H1 (cell line): ENCODE data around the gene CCDC137. TPM values are rescaled to one million over a fixed set of nuclear protein-coding genes. Genes with fewer than 3 reads are reported as not detected.

ENCODE experiments used
- CTCF ChIA-PET: fragments of 300-600 bp; sonication (Branson Sonifier 250); formaldehyde crosslinking; loops from one replicate; lab custom pipeline; 2021; ENCODE audit not compliant: partially characterized antibody; lab: Charles Lee
- POLR2A ChIA-PET: fragments of 300-600 bp; sonication (Branson Sonifier 250); formaldehyde crosslinking; loops from one replicate; lab custom pipeline; 2021; ENCODE audit warnings: inconsistent platforms; ENCODE audit not compliant: partially characterized antibody; lab: Charles Lee
- DNase-seq, 2 experiments: peaks; one replicate each; pipeline versions ENCODE4 v3.0.0 to v3.0.0-alpha.2; 2010 to 2022; ENCODE audit warnings: low spot score in 2 of 2, low read depth in 1 of 2, mixed read lengths in 1 of 2
- FAIRE-seq: peaks from 2 replicates; lab custom pipeline; 2011; peaks lifted over from hg19 to GRCh38; lab: Jason Lieb, UNC
- H2AFZ ChIP-seq: 2 replicates; pipeline ENCODE4 v1.8.1; 2012; ENCODE audit warnings: low read length, inconsistent platforms
- H2AK5ac ChIP-seq: 2 replicates; pipeline ENCODE4 v1.6.1; 2013; ENCODE audit warnings: low read depth, low read length
- H2BK120ac ChIP-seq: replicated peaks from 2 replicates; pipeline ENCODE3; 2013; ENCODE audit warnings: low read depth, low read length, inconsistent platforms
- H2BK12ac ChIP-seq: 2 replicates; pipeline ENCODE4 v1.6.1; 2013; ENCODE audit warnings: low read depth, low read length
- H2BK15ac ChIP-seq: 2 replicates; pipeline ENCODE4 v1.6.1; 2013; ENCODE audit warnings: low read length
- H2BK20ac ChIP-seq: 2 replicates; pipeline ENCODE4 v1.6.1; 2013; ENCODE audit warnings: low read length
- H2BK5ac ChIP-seq: 2 replicates; pipeline ENCODE4 v1.6.1; 2013; ENCODE audit warnings: low read depth, low read length
- H3K14ac ChIP-seq: 2 replicates; pipeline ENCODE4 v1.6.1; 2013; ENCODE audit warnings: inconsistent platforms; ENCODE audit not compliant: insufficient read length
- H3K18ac ChIP-seq: 2 replicates; pipeline ENCODE4 v1.6.1; 2013; ENCODE audit warnings: low read length; ENCODE audit errors: extremely low read depth
- H3K23ac ChIP-seq: 2 replicates; pipeline ENCODE4 v1.6.1; 2013; ENCODE audit warnings: inconsistent platforms; ENCODE audit not compliant: insufficient read length
- H3K23me2 ChIP-seq: 2 replicates; pipeline ENCODE4 v1.6.1; 2013; ENCODE audit warnings: low read depth, low read length
- H3K27ac ChIP-seq: 2 replicates; pipeline ENCODE4 v1.6.1; 2011; ENCODE audit warnings: low read depth, low read length, inconsistent platforms
- H3K27me3 ChIP-seq, 4 experiments: replicated peaks in 1 of 4; 1 replicate in 1 of 4; 2 replicates in 3 of 4; pipeline versions ENCODE4 v1.6.1 to v1.8.1; 2011 to 2013; ENCODE audit warnings: low read length in 3 of 4, mild to moderate bottlenecking in 3 of 4, inconsistent platforms in 2 of 4, mixed read lengths in 2 of 4, moderate library complexity in 1 of 4; ENCODE audit not compliant: control insufficient read depth in 3 of 4, insufficient read depth in 3 of 4; ENCODE audit errors: extremely low read depth in 1 of 4
- H3K36me3 ChIP-seq, 4 experiments: 2 replicates each; pipeline versions ENCODE4 v1.6.1 to v1.8.1; 2011 to 2013; ENCODE audit warnings: mild to moderate bottlenecking in 4 of 4, low read length in 3 of 4, moderate library complexity in 2 of 4, control low read depth in 1 of 4, inconsistent platforms in 1 of 4; ENCODE audit not compliant: insufficient read depth in 4 of 4, control insufficient read depth in 2 of 4
- H3K4ac ChIP-seq: replicated peaks from 2 replicates; pipeline ENCODE3; 2013; ENCODE audit warnings: low read length, low read depth, mixed read lengths, inconsistent platforms; ENCODE audit not compliant: insufficient read length
- H3K4me1 ChIP-seq, 4 experiments: replicated peaks in 1 of 4; 1 replicate in 1 of 4; 2 replicates in 3 of 4; pipeline versions ENCODE4 v1.6.1 to v1.8.1; 2011 to 2013; ENCODE audit warnings: low read length in 3 of 4, inconsistent platforms in 2 of 4, mixed read lengths in 1 of 4; ENCODE audit not compliant: insufficient read depth in 4 of 4, control insufficient read depth in 3 of 4
- H3K4me2 ChIP-seq, 2 experiments: 2 replicates each; pipeline versions ENCODE4 v1.6.1 to v1.8.1; 2011 to 2013; ENCODE audit warnings: low read depth in 2 of 2, low read length in 2 of 2, control low read depth in 1 of 2, inconsistent platforms in 1 of 2, mild to moderate bottlenecking in 1 of 2; ENCODE audit not compliant: insufficient read depth in 1 of 2
- H3K4me3 ChIP-seq, 4 experiments: fragments of 200-600, 300-600 bp in 1 of 4; sonication (generic), shearing (Covaris generic), sonication (Bioruptor Twin) in 1 of 4; 2 replicates each; pipeline versions ENCODE4 v1.5.1 to v1.8.1; 2011 to 2016; ENCODE audit warnings: low read length in 4 of 4, low read depth in 3 of 4, control low read depth in 2 of 4, inconsistent platforms in 2 of 4, mild to moderate bottlenecking in 2 of 4, mixed read lengths in 1 of 4, moderate library complexity in 1 of 4; ENCODE audit not compliant: insufficient read depth in 2 of 4; ENCODE audit errors: extremely low read depth in 1 of 4
- H3K56ac ChIP-seq: replicated peaks from 2 replicates; pipeline ENCODE3; 2013; ENCODE audit warnings: low read depth, mild to moderate bottlenecking, mixed read lengths, low read length, inconsistent platforms; ENCODE audit not compliant: insufficient read length
- H3K79me1 ChIP-seq: 2 replicates; pipeline ENCODE4 v1.6.1; 2013; ENCODE audit warnings: low read depth, low read length, control low read depth
- H3K79me2 ChIP-seq, 2 experiments: 2 replicates each; pipeline versions ENCODE4 v1.6.1 to v1.8.1; 2012 to 2013; ENCODE audit warnings: low read length in 2 of 2, mild to moderate bottlenecking in 2 of 2, inconsistent platforms in 1 of 2; ENCODE audit not compliant: insufficient read depth in 2 of 2, control insufficient read depth in 1 of 2
- H3K9ac ChIP-seq, 4 experiments: replicated peaks in 1 of 4; 1 replicate in 1 of 4; 2 replicates in 3 of 4; pipeline versions ENCODE4 v1.6.1 to v1.8.1; 2011 to 2013; ENCODE audit warnings: low read depth in 3 of 4, low read length in 3 of 4, control low read depth in 2 of 4, mild to moderate bottlenecking in 2 of 4, moderate library complexity in 2 of 4, inconsistent platforms in 1 of 4; ENCODE audit errors: extremely low read depth in 1 of 4
- H3K9me3 ChIP-seq, 2 experiments: 2 replicates each; pipeline versions ENCODE4 v1.6.1 to v1.8.1; 2012 to 2013; ENCODE audit warnings: mild to moderate bottlenecking in 2 of 2, moderate library complexity in 2 of 2, control low read depth in 1 of 2, inconsistent platforms in 1 of 2, low read depth in 1 of 2, low read length in 1 of 2, mixed read lengths in 1 of 2; ENCODE audit not compliant: insufficient read depth in 2 of 2
- H4K20me1 ChIP-seq, 2 experiments: replicated peaks in 1 of 2; 2 replicates each; pipeline versions ENCODE3 to v1.8.1; 2011 to 2013; ENCODE audit warnings: inconsistent platforms in 2 of 2, low read length in 2 of 2, mild to moderate bottlenecking in 1 of 2; ENCODE audit not compliant: insufficient read depth in 2 of 2, control insufficient read depth in 1 of 2
- H4K5ac ChIP-seq: 2 replicates; pipeline ENCODE4 v1.6.1; 2013; ENCODE audit warnings: low read length, low read depth, mixed read lengths, inconsistent platforms; ENCODE audit not compliant: insufficient read length
- H4K8ac ChIP-seq: 2 replicates; pipeline ENCODE4 v1.8.0; 2013; ENCODE audit warnings: mild to moderate bottlenecking, moderate library complexity, low read length, inconsistent platforms; ENCODE audit not compliant: insufficient read depth; ENCODE audit errors: extremely low read depth
- H4K91ac ChIP-seq: replicated peaks from 2 replicates; pipeline ENCODE3; 2013; ENCODE audit warnings: low read length, mixed read lengths, inconsistent platforms; ENCODE audit not compliant: insufficient read length
- RAD21 ChIP-seq, 2 experiments: IDR thresholded peaks in 1 of 2; conservative IDR thresholded peaks in 1 of 2; 2 replicates each; pipeline ENCODE4 v1.6.1; 2011; ENCODE audit warnings: low read depth in 2 of 2, low read length in 2 of 2, improper control_type of control experiment in 1 of 2, inconsistent platforms in 1 of 2, mild to moderate bottlenecking in 1 of 2, moderate library complexity in 1 of 2
- TBP ChIP-seq: IDR thresholded peaks from 2 replicates; pipeline ENCODE4 v1.6.1; 2011; ENCODE audit warnings: low read depth, low read length, improper control_type of control experiment
- WGBS, 2 experiments: shearing (Covaris generic) in 1 of 2; methylation state at CpG; one replicate each; pipeline versions ENCODE4 v1.1.6 to v1.1.7; 2013 to 2015; ENCODE audit warnings: low lambda C conversion rate in 2 of 2, mixed read lengths in 2 of 2, inconsistent platforms in 1 of 2, low coverage in 1 of 2, missing lambda C conversion rate in 1 of 2; ENCODE audit not compliant: insufficient replicate concordance in 2 of 2, insufficient coverage in 1 of 2, insufficient read length in 1 of 2; ENCODE audit errors: extremely low coverage in 1 of 2, missing lambda C conversion rate in 1 of 2; 5-methylcytosine and 5-hydroxymethylcytosine counted together
- polyA plus RNA-seq, 7 experiments: library from polyadenylated mRNA; depleted of rRNA in 3 of 7; stranded (reverse) in 5 of 7; unstranded in 2 of 7; fragments of >200 nt in 5 of 7; fragments of 200-250 nt in 2 of 7; gene quantifications; 1 replicate in 5 of 7; 2 replicates in 1 of 7; 4 replicates in 1 of 7; pipeline versions ENCODE4 v1.2.1 to v1.2.3, GENCODE V29; 2011 to 2013; ENCODE audit warnings: missing spikeins in 2 of 7, mixed read lengths in 2 of 7
- total RNA-seq: library from RNA; stranded (reverse); fragmentation: NEBNext Ultra II Directional; extraction: Animal tissue kit (Norgen Biotek cat#: 25700); gene quantifications from 2 replicates; pipeline ENCODE4 v1.2.1, GENCODE V29; 2021
- TF ChIP-seq, protein P1 (sequence below), 3 experiments: IDR thresholded peaks; 1 replicate in 2 of 3; 2 replicates in 1 of 3; pipeline versions ENCODE4 v1.5.1 to v1.6.1; 2011; ENCODE audit warnings: low read length in 3 of 3, mild to moderate bottlenecking in 3 of 3, inconsistent platforms in 2 of 3, low read depth in 1 of 3, moderate library complexity in 1 of 3; ENCODE audit not compliant: insufficient read depth in 1 of 3; ENCODE audit errors: control extremely low read depth in 1 of 3

Gene CCDC137
- total and polyA plus RNA-seq, 2 of the 8 experiments (the other 6 are each of a cell fraction or from before 2014, with no cell fraction given) = 17.6 to 38.6 TPM

DNA sequence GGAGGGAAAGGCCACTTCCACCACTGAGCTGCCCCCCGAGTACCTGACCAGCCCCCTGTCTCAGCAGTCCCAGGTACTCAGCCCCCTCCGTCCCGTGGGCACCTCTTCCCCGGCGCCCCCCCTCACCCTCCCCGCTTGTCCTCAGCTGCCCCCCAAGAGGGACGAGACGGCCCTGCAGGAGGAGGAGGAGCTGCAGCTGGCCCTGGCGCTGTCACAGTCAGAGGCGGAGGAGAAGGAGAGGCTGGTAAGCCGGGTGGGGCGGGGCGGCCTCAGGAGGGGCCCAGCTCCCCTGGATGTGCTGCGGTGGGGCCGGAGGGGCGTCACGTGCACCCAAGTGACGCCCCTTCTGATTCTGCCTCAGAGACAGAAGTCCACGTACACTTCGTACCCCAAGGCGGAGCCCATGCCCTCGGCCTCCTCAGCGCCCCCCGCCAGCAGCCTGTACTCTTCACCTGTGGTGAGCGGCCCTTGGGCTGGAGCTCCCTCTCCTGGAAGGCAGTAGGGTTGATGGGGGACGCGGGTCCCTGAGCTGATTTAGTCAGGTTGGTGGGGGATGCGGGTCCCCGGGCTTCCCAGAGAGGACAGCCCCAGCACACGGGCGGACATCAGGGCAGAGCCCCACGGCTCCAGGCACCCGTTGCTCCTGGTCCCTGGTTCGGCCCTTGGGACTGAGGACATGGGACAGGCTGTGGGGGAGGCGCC is 27.1 kb downstream of the CCDC137 start:
- Histone ChIP-seq H3K14ac (no peak overlapping the region), H2BK120ac (no peak overlapping the region), H3K27me3 (no peaks in the 10 kb centered on the region), H3K23ac (no peak overlapping the region), H3K4me3 (no peak overlapping the region), H3K4me1 (no peaks in the 10 kb centered on the region), H3K18ac (no peak overlapping the region), H3K4ac (no peak overlapping the region), H4K91ac (no peak overlapping the region), H3K4me2 (no peak overlapping the region), H3K36me3 (peaks cover 2 to 56% (median 33%) of the 10 kb centered on the region in 4 experiments; a peak in 6 of 8 replicates), H3K9me3 (no peaks in the 10 kb centered on the region), H4K5ac (no peak overlapping the region), H2BK5ac (no peak overlapping the region), H3K9ac (no peak overlapping the region), H3K79me1 (peaks cover 2% of the 10 kb centered on the region; the same call in 1 of the 2 replicates), H2BK20ac (no peak overlapping the region), H2AFZ (no peak overlapping the region), H3K23me2 (no peaks in the 10 kb centered on the region), H3K27ac (no peak overlapping the region), H2BK12ac (no peak overlapping the region), H3K79me2 (no peaks in the 10 kb centered on the region), H2AK5ac (no peak overlapping the region), H4K8ac (no peak overlapping the region), H4K20me1 (peaks cover 3 to 14% of the 10 kb centered on the region in 2 experiments), H3K56ac (no peak overlapping the region), H2BK15ac (no peak overlapping the region)
- ChIA-PET CTCF (interaction anchor here (0.6 to 1.8 kb wide), 7 partner anchors 9 to 422 kb away, joined by 3 to 20 read pairs (median 7); partner anchors contain the start of genes ARL16, HGS and MRPL12), POLR2A (interaction anchor here (1.0 to 28.4 kb wide), 4 partner anchors 11 to 23 kb away, joined by 3 to 436 read pairs (median 52); partner anchors contain the start of genes ARL16, HGS, MRPL12 and SLC25A10)
- DNase-seq (peak in 1 of 2 experiments; percentile 67), FAIRE-seq (no peak)
- TF ChIP-seq RAD21 (IDR thresholded peaks at IDR 0.05 in 1 of 2, conservative IDR thresholded peaks at IDR 0.05 in 1 of 2; ENCODE audit: low read depth in 2 of 2, low read length in 2 of 2) (peak; percentile 42 to 62; a peak in 3 of 4 replicates), TBP (no peak)
- TF ChIP-seq, protein P1, sequence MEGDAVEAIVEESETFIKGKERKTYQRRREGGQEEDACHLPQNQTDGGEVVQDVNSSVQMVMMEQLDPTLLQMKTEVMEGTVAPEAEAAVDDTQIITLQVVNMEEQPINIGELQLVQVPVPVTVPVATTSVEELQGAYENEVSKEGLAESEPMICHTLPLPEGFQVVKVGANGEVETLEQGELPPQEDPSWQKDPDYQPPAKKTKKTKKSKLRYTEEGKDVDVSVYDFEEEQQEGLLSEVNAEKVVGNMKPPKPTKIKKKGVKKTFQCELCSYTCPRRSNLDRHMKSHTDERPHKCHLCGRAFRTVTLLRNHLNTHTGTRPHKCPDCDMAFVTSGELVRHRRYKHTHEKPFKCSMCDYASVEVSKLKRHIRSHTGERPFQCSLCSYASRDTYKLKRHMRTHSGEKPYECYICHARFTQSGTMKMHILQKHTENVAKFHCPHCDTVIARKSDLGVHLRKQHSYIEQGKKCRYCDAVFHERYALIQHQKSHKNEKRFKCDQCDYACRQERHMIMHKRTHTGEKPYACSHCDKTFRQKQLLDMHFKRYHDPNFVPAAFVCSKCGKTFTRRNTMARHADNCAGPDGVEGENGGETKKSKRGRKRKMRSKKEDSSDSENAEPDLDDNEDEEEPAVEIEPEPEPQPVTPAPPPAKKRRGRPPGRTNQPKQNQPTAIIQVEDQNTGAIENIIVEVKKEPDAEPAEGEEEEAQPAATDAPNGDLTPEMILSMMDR (IDR thresholded peaks at IDR 0.05; ENCODE audit: control extremely low read depth in 1 of 3, insufficient read depth in 1 of 3, low read depth in 1 of 3, low read length in 3 of 3) = peak; percentile 55 to 88 (median 59)
- WGBS, 2 experiments = 90% methylated on average over 29 of the region's 35 CpGs; no CpG with 5 or more reads in 1 of the 2 experiments
